GM12873 (cell line): ENCODE data around the gene MFN1.

Source experiments
- CTCF ChIP-seq: IDR thresholded peaks from 2 replicates; pipeline ENCODE4 v1.5.1; 2012; ENCODE audit warnings: low read depth, mild to moderate bottlenecking, moderate library complexity, low read length, control low read depth; ENCODE audit not compliant: insufficient read depth; ENCODE audit errors: missing control alignments

Gene MFN1

DNA sequence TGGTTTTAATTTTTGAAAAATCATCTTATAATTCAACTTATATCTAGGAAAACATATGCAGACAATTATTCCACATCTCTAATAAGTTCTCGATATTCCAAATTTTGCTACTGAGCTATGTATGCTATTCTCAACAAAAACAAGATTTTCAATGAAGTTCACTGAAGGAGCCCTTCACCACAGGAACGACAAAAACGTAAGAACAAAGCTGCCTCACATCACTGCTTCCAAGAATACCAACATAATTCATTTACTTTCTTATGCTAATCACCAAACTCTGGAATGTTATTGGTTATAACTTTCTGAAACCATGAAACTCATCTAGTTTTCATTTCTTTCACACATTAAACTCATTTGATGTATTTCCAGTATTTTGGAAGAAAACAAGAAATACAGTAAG is 54.1 kb downstream of the MFN1 start:
- no peak for TF ChIP-seq CTCF

DNA sequence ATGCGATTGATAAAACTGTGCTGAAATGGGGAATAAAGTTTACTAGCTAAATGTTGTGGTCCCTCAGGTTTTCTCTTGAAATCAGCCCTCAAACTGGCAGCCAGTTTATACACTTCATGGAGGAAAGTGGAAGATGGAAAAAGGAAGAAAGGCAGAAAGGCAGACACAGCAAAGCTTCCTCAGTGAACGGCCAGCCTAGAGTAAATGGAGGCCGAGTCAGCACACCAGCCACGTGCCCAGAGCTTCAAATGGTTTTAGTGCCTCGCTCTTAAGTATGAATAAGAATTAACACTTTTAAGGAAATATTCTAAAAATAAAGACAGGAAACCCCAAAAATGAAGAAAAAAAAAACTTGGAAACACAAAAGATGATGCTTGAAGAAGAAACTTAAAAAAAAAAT is 55.5 kb downstream of the MFN1 start:
- no peak for TF ChIP-seq CTCF

DNA sequence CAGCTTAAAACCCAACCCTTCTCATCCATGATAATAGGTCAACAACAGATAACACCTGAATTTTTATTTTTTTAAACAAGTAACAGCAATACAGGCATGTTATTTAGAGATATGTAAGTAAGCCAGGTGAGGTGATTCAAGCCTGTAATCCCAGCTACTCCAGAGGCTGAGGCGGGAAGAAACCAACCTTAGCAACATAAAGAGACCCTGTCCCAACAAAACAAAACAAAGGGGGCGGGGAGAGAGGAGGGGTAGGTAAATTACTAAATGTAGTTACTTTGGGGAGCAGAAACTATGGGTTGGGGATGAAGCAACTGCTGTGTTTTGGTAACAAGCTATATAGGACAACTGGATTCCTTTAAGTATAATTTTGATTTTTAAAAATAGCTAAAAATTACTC is 56.8 kb downstream of the MFN1 start:
- no peak for TF ChIP-seq CTCF

- TF ChIP-seq CTCF, result peak; percentile 42
These were observed 62.8 kb downstream of the MFN1 start for GRCh38 chr3:179410331-179410730.

GRCh38 chr3:179410999-179411398 is 63.5 kb downstream of the MFN1 start:
- no peak for TF ChIP-seq CTCF

DNA sequence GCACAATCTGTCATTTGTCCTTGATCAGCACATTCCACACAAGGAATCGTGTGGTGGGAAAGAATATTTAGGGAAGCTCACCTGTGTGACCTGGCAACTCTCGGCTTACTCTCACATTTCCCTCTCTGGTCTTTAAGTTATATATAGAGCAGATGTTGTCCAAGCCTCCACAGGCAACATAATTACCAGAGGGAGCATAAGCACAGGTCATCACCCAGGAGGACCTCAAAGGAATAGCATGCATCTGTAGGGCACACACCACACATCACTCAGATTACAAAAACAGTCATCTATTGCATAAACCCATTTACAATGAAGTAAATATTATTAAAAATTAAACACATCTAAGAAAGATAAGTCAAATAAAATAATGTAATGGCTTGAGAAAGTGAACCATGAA is 67.3 kb downstream of the MFN1 start:
- no peak for TF ChIP-seq CTCF

- no peak for TF ChIP-seq CTCF
These were observed 67.9 kb downstream of the MFN1 start for GRCh38 chr3:179415377-179415776.
